ENCODE results near the gene ANKRD62. TPM values are rescaled to one million over a fixed set of nuclear protein-coding genes. Genes with fewer than 3 reads are reported as not detected.
"Not testable (repeated sequence)": the region's sequence is repeated elsewhere in the genome, so short reads cannot be mapped to it uniquely, and the experiment has no call there.

Gene ANKRD62
- total RNA-seq, 4 donors from 2014 or later: 0.16 to 1.2 TPM; not detected in 2

DNA sequence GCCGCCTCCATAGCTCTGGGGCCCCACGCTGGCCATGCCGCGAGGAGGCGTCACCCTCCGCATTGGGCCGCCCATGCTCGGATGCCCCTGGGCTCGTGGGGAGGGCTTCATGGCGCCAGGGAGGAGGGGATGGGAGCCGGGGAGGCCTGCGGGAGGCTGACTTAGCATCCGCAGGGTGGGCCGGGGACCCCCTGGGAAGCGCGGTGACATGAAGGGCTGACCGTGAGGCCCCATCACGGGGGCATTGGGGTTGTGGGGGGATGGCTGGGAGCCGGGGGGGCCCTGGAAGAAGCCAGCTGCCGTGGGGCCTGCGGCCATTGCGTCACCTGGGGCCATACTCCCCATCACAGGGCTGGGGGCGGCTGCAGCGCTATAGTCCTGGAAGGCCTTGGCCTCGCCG lies 26.0 kb upstream of the ANKRD62 start:
- 100% methylated on average over 13 of the region's 26 CpGs for WGBS
- H3K4me3 ChIP-seq: no peak overlapping the region
- no peak overlapping the region for H3K27ac ChIP-seq
- no peaks in the 10 kb centered on the region for H3K9me3 ChIP-seq
- no peaks in the 10 kb centered on the region for H3K27me3 ChIP-seq
- H3K36me3 ChIP-seq: no peaks in the 10 kb centered on the region
- DNase-seq (ENCODE audit: low spot score in 2 of 2): no peak
- TF ChIP-seq EP300 (IDR thresholded peaks at IDR 0.05) (no peak), POLR2AphosphoS5 (IDR thresholded peaks at IDR 0.05) (no peak), POLR2A (IDR thresholded peaks at IDR 0.05) (no peak)
- TF ChIP-seq, protein P1, sequence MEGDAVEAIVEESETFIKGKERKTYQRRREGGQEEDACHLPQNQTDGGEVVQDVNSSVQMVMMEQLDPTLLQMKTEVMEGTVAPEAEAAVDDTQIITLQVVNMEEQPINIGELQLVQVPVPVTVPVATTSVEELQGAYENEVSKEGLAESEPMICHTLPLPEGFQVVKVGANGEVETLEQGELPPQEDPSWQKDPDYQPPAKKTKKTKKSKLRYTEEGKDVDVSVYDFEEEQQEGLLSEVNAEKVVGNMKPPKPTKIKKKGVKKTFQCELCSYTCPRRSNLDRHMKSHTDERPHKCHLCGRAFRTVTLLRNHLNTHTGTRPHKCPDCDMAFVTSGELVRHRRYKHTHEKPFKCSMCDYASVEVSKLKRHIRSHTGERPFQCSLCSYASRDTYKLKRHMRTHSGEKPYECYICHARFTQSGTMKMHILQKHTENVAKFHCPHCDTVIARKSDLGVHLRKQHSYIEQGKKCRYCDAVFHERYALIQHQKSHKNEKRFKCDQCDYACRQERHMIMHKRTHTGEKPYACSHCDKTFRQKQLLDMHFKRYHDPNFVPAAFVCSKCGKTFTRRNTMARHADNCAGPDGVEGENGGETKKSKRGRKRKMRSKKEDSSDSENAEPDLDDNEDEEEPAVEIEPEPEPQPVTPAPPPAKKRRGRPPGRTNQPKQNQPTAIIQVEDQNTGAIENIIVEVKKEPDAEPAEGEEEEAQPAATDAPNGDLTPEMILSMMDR (IDR thresholded peaks at IDR 0.05): no peak
- H3K4me1 ChIP-seq: no peaks in the 10 kb centered on the region

DNA sequence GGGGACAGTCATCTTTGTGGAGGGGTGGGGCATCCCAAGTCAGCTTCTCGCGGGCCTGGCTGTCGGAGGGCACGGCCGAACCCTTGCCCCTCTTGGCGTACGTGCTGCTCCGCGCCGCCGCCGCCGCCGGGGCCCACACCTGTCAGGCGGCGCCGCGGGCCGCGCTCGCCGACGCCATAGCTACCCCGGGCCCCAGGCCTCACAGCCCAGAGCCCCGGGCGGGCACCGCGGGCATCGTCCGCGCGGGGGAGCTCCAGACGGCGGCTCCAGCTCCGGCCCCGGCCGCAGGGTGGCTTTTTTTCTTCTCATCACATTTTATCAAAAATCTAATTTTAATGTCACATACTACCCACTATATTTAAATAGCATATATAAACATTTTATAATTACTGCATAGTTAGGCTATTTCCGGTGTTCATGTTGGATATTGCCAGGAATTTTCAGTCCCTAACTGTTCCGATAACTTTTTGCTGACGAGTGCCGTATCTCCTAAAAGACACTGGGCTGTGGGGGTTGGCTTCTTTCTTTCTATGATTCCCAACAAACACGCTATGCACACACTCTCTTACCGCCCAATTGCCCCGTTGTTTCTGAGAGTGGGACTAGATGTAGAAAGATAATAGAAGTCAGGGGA lies 25.2 kb upstream of the ANKRD62 start:
- DNase-seq (ENCODE audit: low spot score in 2 of 2); H3K27ac ChIP-seq; H3K4me1 ChIP-seq; H3K27me3 ChIP-seq; H3K9me3 ChIP-seq; H3K36me3 ChIP-seq; H3K4me3 ChIP-seq: not testable (repeated sequence)
- 90% methylated on average over 44 of the region's 44 CpGs for WGBS

DNA sequence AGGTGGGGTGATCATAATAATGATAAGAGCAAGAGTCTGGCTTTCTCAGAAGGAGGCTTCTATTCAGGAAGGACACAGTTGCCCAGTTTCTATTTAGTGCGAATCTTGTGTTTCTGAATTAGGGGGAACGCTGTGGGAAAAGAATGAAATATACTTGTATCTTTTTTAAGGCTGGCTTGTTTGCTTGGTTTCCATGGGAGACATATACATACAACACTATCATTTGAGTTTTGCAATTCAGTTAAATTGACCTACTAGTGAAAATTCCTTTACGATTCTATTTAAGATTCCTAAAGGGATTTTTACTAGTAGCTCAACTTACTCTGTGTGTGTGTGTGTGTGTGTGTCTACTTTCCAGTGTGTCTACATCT lies 24.7 kb upstream of the ANKRD62 start:
- H3K4me3 ChIP-seq: no peak overlapping the region
- WGBS: 63% methylated on average over 3 of the region's 3 CpGs
- no peak for DNase-seq (ENCODE audit: low spot score in 2 of 2)
- no peaks in the 10 kb centered on the region for H3K36me3 ChIP-seq
- no peaks in the 10 kb centered on the region for H3K9me3 ChIP-seq
- no peaks in the 10 kb centered on the region for H3K4me1 ChIP-seq
- no peak overlapping the region for H3K27ac ChIP-seq
- H3K27me3 ChIP-seq: no peaks in the 10 kb centered on the region
- no peak for TF ChIP-seq POLR2AphosphoS5 (IDR thresholded peaks at IDR 0.05)
- TF ChIP-seq, protein P1 (IDR thresholded peaks at IDR 0.05): no peak

DNA sequence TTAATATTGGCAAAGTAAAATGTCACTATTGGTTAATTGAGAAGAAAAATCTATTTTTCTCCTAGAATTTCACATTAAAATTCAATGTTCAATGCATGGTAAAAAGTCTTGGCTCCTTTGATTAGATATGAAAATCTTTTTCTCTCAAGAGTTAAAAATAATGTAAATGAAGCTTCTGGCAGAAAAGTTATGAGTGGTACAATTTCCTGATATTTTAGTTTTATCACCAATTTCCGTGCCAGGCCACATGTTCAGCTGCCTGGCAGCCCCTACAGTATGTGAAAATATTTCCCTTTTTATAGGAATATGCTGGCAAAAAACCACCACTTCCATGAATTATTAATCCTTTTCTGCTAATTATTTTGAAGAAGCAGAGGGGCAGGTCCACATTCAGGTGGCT lies 22.6 kb upstream of the ANKRD62 start:
- WGBS: 67% methylated on average over 1 of the region's 1 CpG

DNA sequence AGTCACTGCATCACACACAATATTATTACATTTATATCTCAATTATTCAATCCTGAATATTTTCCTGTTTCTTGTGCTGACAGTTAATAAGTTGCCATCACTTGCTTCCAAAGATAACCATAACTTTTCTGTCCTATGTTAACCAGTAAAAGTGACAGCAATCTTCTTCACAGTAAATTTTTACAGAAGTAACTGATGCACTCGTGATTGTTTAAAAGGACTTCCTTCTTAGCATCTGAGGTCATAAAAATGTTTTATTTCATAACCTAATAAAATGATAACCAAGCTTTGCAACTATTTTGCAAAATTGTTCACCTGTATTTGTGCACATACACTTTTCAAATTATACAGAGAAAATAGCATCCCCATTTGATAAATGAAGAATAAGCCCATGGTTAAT lies 20.6 kb upstream of the ANKRD62 start:
- no peak for DNase-seq (ENCODE audit: low spot score in 2 of 2)
- Histone ChIP-seq H3K36me3 (no peaks in the 10 kb centered on the region), H3K27ac (no peak overlapping the region), H3K4me3 (no peak overlapping the region), H3K9me3 (no peaks in the 10 kb centered on the region), H3K4me1 (peaks cover 3% of the 10 kb centered on the region), H3K27me3 (no peaks in the 10 kb centered on the region)
- TF ChIP-seq POLR2A (IDR thresholded peaks at IDR 0.05) (no peak), EP300 (IDR thresholded peaks at IDR 0.05) (no peak), POLR2AphosphoS5 (IDR thresholded peaks at IDR 0.05) (no peak)
- TF ChIP-seq, protein P1 (IDR thresholded peaks at IDR 0.05): no peak
- WGBS: 61% methylated on average over 1 of the region's 1 CpG

More for the DNA sequence above, 22.6 kb upstream of the ANKRD62 start:
- H3K4me1 ChIP-seq; DNase-seq (ENCODE audit: low spot score in 2 of 2); H3K27ac ChIP-seq; H3K4me3 ChIP-seq; H3K27me3 ChIP-seq; H3K9me3 ChIP-seq; H3K36me3 ChIP-seq: not testable (repeated sequence)

DNA sequence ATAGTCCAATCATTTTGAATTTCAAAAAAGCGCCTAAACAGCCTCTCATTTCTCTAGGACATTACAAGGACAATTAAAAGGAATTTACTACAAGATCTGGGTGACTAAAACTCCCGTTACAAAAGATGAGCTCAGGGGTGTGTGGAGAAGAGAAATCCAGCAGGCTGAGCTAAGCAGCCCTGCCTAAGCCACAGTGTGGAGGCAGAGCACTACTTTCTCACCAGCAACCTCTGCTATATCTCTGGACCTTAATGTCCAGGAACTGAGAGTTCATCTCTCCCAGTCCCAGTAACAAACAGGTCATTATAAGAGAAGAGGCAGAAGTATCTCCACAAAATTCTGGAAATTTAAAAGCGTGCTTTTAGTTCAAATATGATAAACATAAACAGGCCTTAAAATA lies 18.9 kb upstream of the ANKRD62 start:
- 77% methylated on average over 3 of the region's 3 CpGs for WGBS

More for the DNA sequence above, 18.9 kb upstream of the ANKRD62 start:
- Histone ChIP-seq H3K27me3 (no peaks in the 10 kb centered on the region), H3K9me3 (no peaks in the 10 kb centered on the region), H3K36me3 (no peaks in the 10 kb centered on the region), H3K4me3 (no peak overlapping the region), H3K4me1 (peaks cover 3% of the 10 kb centered on the region), H3K27ac (no peak overlapping the region)
- no peak for DNase-seq (ENCODE audit: low spot score in 2 of 2)
- TF ChIP-seq, protein P1 (IDR thresholded peaks at IDR 0.05): no peak
- no peak for TF ChIP-seq POLR2AphosphoS5 (IDR thresholded peaks at IDR 0.05)
- no peak for TF ChIP-seq POLR2A (IDR thresholded peaks at IDR 0.05)
- TF ChIP-seq EP300 (IDR thresholded peaks at IDR 0.05): no peak

All from suprapubic skin (tissue), 4 donors.